Fibroblast of the conjunctiva (primary cell): ENCODE data around the gene SSX2IP.
"Not testable (repeated sequence)": the region's sequence is repeated elsewhere in the genome, so short reads cannot be mapped to it uniquely, and the experiment has no call there.

Source experiments
- DNase-seq: peaks from one replicate; pipeline ENCODE4 v3.0.0-alpha.2; 2010; ENCODE audit warnings: low read depth

The SSX2IP gene

GRCh38 chr1:84617349-84617748 is 72.9 kb downstream of the SSX2IP start:
- DNase-seq, result no peak

GRCh38 chr1:84615790-84616189 is 74.5 kb downstream of the SSX2IP start:
- DNase-seq, result no peak

- no peak for DNase-seq
These were observed 76.4 kb downstream of the SSX2IP start for GRCh38 chr1:84613887-84614286.

- no peak for DNase-seq
These were observed 77.2 kb downstream of the SSX2IP start for GRCh38 chr1:84613026-84613425.

GRCh38 chr1:84611796-84612195 is 78.5 kb downstream of the SSX2IP start:
- DNase-seq, result peak; percentile 37

- no peak for DNase-seq
These were observed 79.2 kb downstream of the SSX2IP start for GRCh38 chr1:84611091-84611490.

GRCh38 chr1:84606977-84607376 is 83.3 kb downstream of the SSX2IP start:
- DNase-seq, result no peak

- no peak for DNase-seq
These were observed 85.1 kb downstream of the SSX2IP start for GRCh38 chr1:84605157-84605556.

GRCh38 chr1:84603941-84604830 is 86.1 kb downstream of the SSX2IP start:
- peak; percentile 73 for DNase-seq

GRCh38 chr1:84603223-84603622 is 87.0 kb downstream of the SSX2IP start:
- DNase-seq, result no peak

- DNase-seq, result no peak
These were observed 89.5 kb downstream of the SSX2IP start for GRCh38 chr1:84600796-84601195.

- DNase-seq, result peak; percentile 40
These were observed 91.2 kb downstream of the SSX2IP start for GRCh38 chr1:84598846-84599741.

GRCh38 chr1:84598418-84598817 is 91.8 kb downstream of the SSX2IP start:
- DNase-seq, result no peak

GRCh38 chr1:84597011-84597410 is 93.2 kb downstream of the SSX2IP start:
- no peak for DNase-seq

GRCh38 chr1:84594959-84595358 is 95.3 kb downstream of the SSX2IP start:
- DNase-seq, result not testable (repeated sequence)
